K562 (cell line): ENCODE data around the gene H2AZ2. TPM values are rescaled to one million over a fixed set of nuclear protein-coding genes. Genes with fewer than 3 reads are reported as not detected.
A peak's percentile ranks its signal among the peaks of the same experiment; 100 is the strongest.

Source experiments
- BCOR ChIP-seq: fragments of 450-650 bp; IDR thresholded peaks from 2 replicates; pipeline ENCODE4 v1.6.1; 2016
- CBX3 ChIP-seq, 2 experiments: IDR thresholded peaks; 1 replicate in 1 of 2; 2 replicates in 1 of 2; pipeline ENCODE4 v1.6.1; 2012; ENCODE audit warnings: inconsistent platforms in 2 of 2, low read length in 2 of 2, borderline replicate concordance in 1 of 2, control low read depth in 1 of 2
- CBX5 ChIP-seq: IDR thresholded peaks from 2 replicates; pipeline ENCODE4 v1.6.1; 2014; ENCODE audit warnings: low read depth, borderline replicate concordance
- DDX20 ChIP-seq: fragments of 450-650 bp; IDR thresholded peaks from 2 replicates; pipeline ENCODE4 v1.6.1; 2016; ENCODE audit warnings: missing genetic modification characterization, low read depth, mild to moderate bottlenecking, missing compliant biosample characterization, moderate library complexity
- HDAC3 ChIP-seq: fragments of 450-650 bp; IDR thresholded peaks from 2 replicates; pipeline ENCODE4 v1.6.1; 2018; ENCODE audit warnings: borderline replicate concordance, mild to moderate bottlenecking, moderate library complexity; ENCODE audit not compliant: partially characterized antibody
- HMGXB4 ChIP-seq: sonication (generic); formaldehyde crosslinking; IDR thresholded peaks from 2 replicates; pipeline ENCODE4 v1.8.1; 2023; ENCODE audit warnings: mild to moderate bottlenecking, missing genetic modification reagents
- KLF16 ChIP-seq: IDR thresholded peaks from 2 replicates; pipeline ENCODE4 v1.6.1; 2016; ENCODE audit warnings: antibody characterized with exemption
- NFIC ChIP-seq: fragments of 450-650 bp; IDR thresholded peaks from 2 replicates; pipeline ENCODE4 v1.6.1; 2017; ENCODE audit warnings: mild to moderate bottlenecking, inconsistent platforms
- NKRF ChIP-seq: fragments of 450-650 bp; IDR thresholded peaks from 2 replicates; pipeline ENCODE4 v1.6.1; 2016; ENCODE audit warnings: borderline replicate concordance
- NUFIP1 ChIP-seq: fragments of 450-650 bp; IDR thresholded peaks from 2 replicates; pipeline ENCODE4 v1.6.1; 2018; ENCODE audit not compliant: partially characterized antibody
- PHF8 ChIP-seq: fragments of 200-600 bp; sonication (generic); IDR thresholded peaks from 2 replicates; pipeline ENCODE4 v1.6.1; 2012; ENCODE audit warnings: mixed run types, mild to moderate bottlenecking, inconsistent platforms, low read length, moderate library complexity, borderline replicate concordance
- PTTG1 ChIP-seq: fragments of 450-650 bp; IDR thresholded peaks from 2 replicates; pipeline ENCODE4 v1.6.1; 2016; ENCODE audit warnings: low read depth, mild to moderate bottlenecking, missing genetic modification characterization, missing compliant biosample characterization
- RAD21 ChIP-seq, 2 experiments: fragments of 250-450 bp in 1 of 2; fragments of 450-650 bp in 1 of 2; sonication (Bioruptor Pico) in 1 of 2; formaldehyde crosslinking in 1 of 2; IDR thresholded peaks in 1 of 2; conservative IDR thresholded peaks in 1 of 2; 2 replicates each; pipeline versions ENCODE4 v1.4.0 to v1.8.0; 2020 to 2022; ENCODE audit warnings: mild to moderate bottlenecking in 2 of 2, moderate library complexity in 1 of 2
- RNF2 ChIP-seq: sonication (generic); IDR thresholded peaks from 2 replicates; pipeline ENCODE4 v1.6.1; 2016
- SAFB ChIP-seq: fragments of 200-400 bp; formaldehyde crosslinking; IDR thresholded peaks from 2 replicates; pipeline ENCODE4 v1.6.1; 2017; ENCODE audit warnings: low read depth, low read length, borderline replicate concordance
- SNRNP70 ChIP-seq: fragments of 200-400 bp; formaldehyde crosslinking; optimal IDR thresholded peaks from 2 replicates; pipeline ENCODE3; 2017; ENCODE audit warnings: low read depth, low read length
- TAF15 ChIP-seq: fragments of 200-400 bp; formaldehyde crosslinking; IDR thresholded peaks from 2 replicates; pipeline ENCODE4 v1.6.1; 2017; ENCODE audit warnings: mild to moderate bottlenecking, low read depth, low read length, moderate library complexity
- YBX1 ChIP-seq: fragments of 450-650 bp; IDR thresholded peaks from 2 replicates; pipeline ENCODE4 v1.7.1; 2016; ENCODE audit warnings: mild to moderate bottlenecking
- ZBTB7A ChIP-seq: IDR thresholded peaks from 2 replicates; pipeline ENCODE4 v1.6.1; 2011; ENCODE audit warnings: low read depth, mild to moderate bottlenecking, low read length, moderate library complexity, borderline replicate concordance; ENCODE audit not compliant: control insufficient read depth
- ZFP30 ChIP-seq: fragments of 250-450 bp; sonication (Bioruptor Pico); IDR thresholded peaks from 2 replicates; pipeline ENCODE4 v1.8.0; 2022; ENCODE audit warnings: moderate library complexity, mild to moderate bottlenecking, inconsistent platforms, borderline replicate concordance
- ZKSCAN1 ChIP-seq: fragments of 150-350 bp; IDR thresholded peaks from 2 replicates; pipeline ENCODE4 v1.6.1; 2016; ENCODE audit warnings: low read depth, low read length
- ZNF324 ChIP-seq: fragments of 250-450 bp; sonication (Bioruptor Pico); IDR thresholded peaks from 2 replicates; pipeline ENCODE4 v1.4.0; 2020; ENCODE audit warnings: mild to moderate bottlenecking
- polyA plus RNA-seq, 8 experiments: library from polyadenylated mRNA; depleted of rRNA in 4 of 8; stranded (reverse) in 5 of 8; unstranded in 3 of 8; fragments of >200 nt; fragmentation: Nextera tagmentation in 2 of 8; fragmentation: Illumina TruSeq in 1 of 8; extraction: Ambion mirVana in 2 of 8; extraction: Trizol in 1 of 8; gene quantifications; 2 replicates each; pipeline versions ENCODE4 v1.2.1 to v1.2.3, GENCODE V29; 2011 to 2014; ENCODE audit warnings: inconsistent platforms in 1 of 8, missing spikeins in 1 of 8
- total RNA-seq, 7 experiments: library from RNA; depleted of rRNA in 6 of 7; stranded (reverse); fragments of >200 nt in 6 of 7; fragmentation: Illumina TruSeq in 2 of 7; extraction: Trizol in 2 of 7; gene quantifications; 2 replicates each; pipeline versions ENCODE4 v1.2.1 to v1.2.3, GENCODE V29; 2011 to 2021; ENCODE audit warnings: low replicate concordance in 1 of 7
- TF ChIP-seq, protein P1 (sequence below): sonication (generic); formaldehyde crosslinking; IDR thresholded peaks from 2 replicates; pipeline ENCODE4 v1.8.0; 2023; ENCODE audit warnings: mild to moderate bottlenecking, missing genetic modification reagents
- TF ChIP-seq, protein P2 (sequence below): sonication (generic); formaldehyde crosslinking; IDR thresholded peaks from 2 replicates; pipeline ENCODE4 v1.8.0; 2022; ENCODE audit warnings: mild to moderate bottlenecking, low read depth, missing genetic modification reagents

H2AZ2 gene
- total and polyA plus RNA-seq, 9 of the 15 experiments (the other 6 are each of a cell fraction or from before 2014, with no cell fraction given), result 105 to 382 (median 286) TPM

GRCh38 chr7:44847509-44847919 is 373 bp downstream of the H2AZ2 start (continued):
- TF ChIP-seq, protein P1, sequence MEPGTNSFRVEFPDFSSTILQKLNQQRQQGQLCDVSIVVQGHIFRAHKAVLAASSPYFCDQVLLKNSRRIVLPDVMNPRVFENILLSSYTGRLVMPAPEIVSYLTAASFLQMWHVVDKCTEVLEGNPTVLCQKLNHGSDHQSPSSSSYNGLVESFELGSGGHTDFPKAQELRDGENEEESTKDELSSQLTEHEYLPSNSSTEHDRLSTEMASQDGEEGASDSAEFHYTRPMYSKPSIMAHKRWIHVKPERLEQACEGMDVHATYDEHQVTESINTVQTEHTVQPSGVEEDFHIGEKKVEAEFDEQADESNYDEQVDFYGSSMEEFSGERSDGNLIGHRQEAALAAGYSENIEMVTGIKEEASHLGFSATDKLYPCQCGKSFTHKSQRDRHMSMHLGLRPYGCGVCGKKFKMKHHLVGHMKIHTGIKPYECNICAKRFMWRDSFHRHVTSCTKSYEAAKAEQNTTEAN (CRISPR knock-in tag), result no peak
- TF ChIP-seq YBX1 (no peak), SNRNP70 (no peak), NUFIP1 (peak; percentile 59), CBX3 (IDR thresholded peaks at IDR 0.05; ENCODE audit: borderline replicate concordance in 1 of 2, low read length in 2 of 2) (peak in 1 of 2 experiments; percentile 29; a peak in 1 of 3 replicates), TAF15 (no peak), PHF8 (no peak), ZBTB7A (peak; percentile 78; the same call in 1 of the 2 replicates), BCOR (peak; percentile 92), RAD21 (CRISPR knock-in tag; conservative IDR thresholded peaks at IDR 0.05 in 1 of 2, IDR thresholded peaks at IDR 0.05 in 1 of 2) (peak; percentile 76 to 88), PTTG1 (tag) (no peak), SAFB (no peak), KLF16 (peak; percentile 88; the same call in 1 of the 2 replicates), ZNF324 (no peak), NFIC (peak; percentile 61; the same call in 1 of the 2 replicates), ZFP30 (CRISPR knock-in tag) (no peak), NKRF (peak; percentile 43; the same call in 1 of the 2 replicates), RNF2 (peak; percentile 80; the same call in 1 of the 2 replicates), HMGXB4 (peak; percentile 78; the same call in 1 of the 2 replicates), HDAC3 (peak; percentile 87), DDX20 (tag) (no peak), CBX5 (no peak), ZKSCAN1 (no peak)
- TF ChIP-seq, protein P2, sequence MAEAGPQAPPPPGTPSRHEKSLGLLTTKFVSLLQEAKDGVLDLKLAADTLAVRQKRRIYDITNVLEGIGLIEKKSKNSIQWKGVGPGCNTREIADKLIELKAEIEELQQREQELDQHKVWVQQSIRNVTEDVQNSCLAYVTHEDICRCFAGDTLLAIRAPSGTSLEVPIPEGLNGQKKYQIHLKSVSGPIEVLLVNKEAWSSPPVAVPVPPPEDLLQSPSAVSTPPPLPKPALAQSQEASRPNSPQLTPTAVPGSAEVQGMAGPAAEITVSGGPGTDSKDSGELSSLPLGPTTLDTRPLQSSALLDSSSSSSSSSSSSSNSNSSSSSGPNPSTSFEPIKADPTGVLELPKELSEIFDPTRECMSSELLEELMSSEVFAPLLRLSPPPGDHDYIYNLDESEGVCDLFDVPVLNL (CRISPR knock-in tag), result no peak; the same call in 1 of the 2 replicates
